ENCODE results near the gene GNAQ. TPM values are rescaled to one million over a fixed set of nuclear protein-coding genes. Genes with fewer than 3 reads are reported as not detected.
A peak's percentile ranks its signal among the peaks of the same experiment; 100 is the strongest.

The GNAQ gene
- total RNA-seq, 2 donors from 2014 or later = 46.0 to 58.8 TPM

DNA sequence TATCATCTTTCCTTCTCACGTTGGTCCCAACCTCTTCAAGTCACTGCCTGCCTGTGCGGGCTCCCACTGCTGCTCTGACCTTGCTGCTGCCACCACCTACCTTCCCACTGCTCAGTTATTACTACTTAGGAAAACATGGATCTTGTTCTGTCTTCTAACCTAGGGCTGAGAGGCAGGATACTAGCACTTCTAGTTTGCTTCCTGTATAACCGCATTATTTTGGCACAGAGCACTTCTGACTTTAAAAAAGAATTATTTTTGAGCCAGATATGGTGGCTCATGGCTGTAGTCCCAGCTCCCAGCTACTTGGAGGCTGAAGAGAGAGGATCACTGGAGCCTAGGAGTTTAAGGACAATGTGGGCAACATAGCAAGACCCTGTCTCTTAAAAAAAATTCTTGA lies 248.1 kb downstream of the GNAQ start:
- Histone ChIP-seq H3K4me1 (ENCODE audit: control insufficient read depth in 1 of 2, low read depth in 2 of 2) (peaks cover 0 to 12% of the 10 kb centered on the region in 2 donors), H3K36me3 (no peaks in the 10 kb centered on the region), H3K9me3 (no peaks in the 10 kb centered on the region), H3K4me3 (no peak overlapping the region), H3K27me3 (replicated peaks; ENCODE audit: insufficient read depth) (no peaks in the 10 kb centered on the region), H3K27ac (peak overlapping the region in 1 of 2 donors; percentile 29)
- ATAC-seq (ENCODE audit: insufficient number of reproducible peaks, low FRiP score, low read depth) (no peak), DNase-seq (ENCODE audit: low spot score) (no peak)
- no peak for TF ChIP-seq CTCF (IDR thresholded peaks at IDR 0.05)

- DNase-seq (ENCODE audit: low spot score) = no peak
- ATAC-seq (ENCODE audit: insufficient number of reproducible peaks, low FRiP score, low read depth) = no peak
These were observed 252.6 kb downstream of the GNAQ start for GRCh38 chr9:77779010-77779409.

DNA sequence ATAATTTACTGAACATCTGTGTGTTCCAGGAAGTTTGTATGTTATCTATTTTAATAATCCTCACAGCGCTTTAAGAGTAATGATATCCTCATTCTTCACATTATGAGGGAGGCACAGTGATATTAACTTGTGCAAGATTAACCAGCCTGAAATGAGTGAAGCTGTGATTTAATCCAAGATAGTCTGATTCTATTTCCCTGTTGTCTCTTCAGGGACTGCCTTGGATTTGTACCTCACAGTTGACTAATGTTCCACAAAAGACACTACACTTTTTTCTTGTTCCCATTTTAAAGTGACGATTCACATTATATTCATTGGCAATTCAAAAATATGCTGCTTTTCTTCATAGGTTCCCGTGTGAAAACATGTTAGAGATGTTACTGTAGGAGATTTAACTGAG lies 258.2 kb downstream of the GNAQ start:
- DNase-seq (ENCODE audit: low spot score) = no peak
- Histone ChIP-seq H3K27me3 (replicated peaks; ENCODE audit: insufficient read depth) (no peaks in the 10 kb centered on the region), H3K36me3 (no peaks in the 10 kb centered on the region), H3K4me3 (no peak overlapping the region), H3K27ac (no peak overlapping the region), H3K4me1 (ENCODE audit: control insufficient read depth in 1 of 2, low read depth in 2 of 2) (no peaks in the 10 kb centered on the region), H3K9me3 (no peaks in the 10 kb centered on the region)
- ATAC-seq (ENCODE audit: insufficient number of reproducible peaks, low FRiP score, low read depth) = no peak
- no peak for TF ChIP-seq CTCF (IDR thresholded peaks at IDR 0.05)

More at GRCh38 chr9:77779010-77779409, 252.6 kb downstream of the GNAQ start:
- Histone ChIP-seq H3K4me1 (ENCODE audit: control insufficient read depth in 1 of 2, low read depth in 2 of 2) (peaks cover 0 to 12% of the 10 kb centered on the region in 2 donors), H3K4me3 (no peak overlapping the region), H3K27me3 (replicated peaks; ENCODE audit: insufficient read depth) (no peaks in the 10 kb centered on the region), H3K36me3 (no peaks in the 10 kb centered on the region), H3K27ac (no peak overlapping the region), H3K9me3 (no peaks in the 10 kb centered on the region)
- no peak for TF ChIP-seq CTCF (IDR thresholded peaks at IDR 0.05)

DNA sequence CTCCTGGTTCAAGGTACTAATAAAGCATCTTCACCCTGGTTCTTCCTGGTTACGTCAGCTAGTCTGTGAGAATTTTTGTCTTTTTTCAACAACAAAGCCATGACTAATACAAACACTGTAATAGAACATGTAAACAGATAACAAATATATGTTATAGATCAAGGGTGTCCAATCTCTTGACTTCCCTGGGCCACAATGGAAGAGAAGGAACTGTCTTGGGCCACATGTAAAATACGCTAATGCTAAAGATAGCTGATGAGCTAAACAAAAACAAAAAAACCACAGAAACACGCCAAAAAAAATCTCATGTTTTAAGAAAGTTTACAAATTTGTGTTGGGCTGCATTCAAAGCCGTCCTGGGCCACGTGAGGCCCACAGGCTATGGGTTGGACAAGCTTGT lies 259.0 kb downstream of the GNAQ start:
- H3K27ac ChIP-seq = no peak overlapping the region
- no peaks in the 10 kb centered on the region for H3K36me3 ChIP-seq
- no peaks in the 10 kb centered on the region for H3K27me3 ChIP-seq (replicated peaks; ENCODE audit: insufficient read depth)
- DNase-seq (ENCODE audit: low spot score) (no peak), ATAC-seq (ENCODE audit: insufficient number of reproducible peaks, low FRiP score, low read depth) (no peak)
- H3K4me3 ChIP-seq = no peak overlapping the region
- no peaks in the 10 kb centered on the region for H3K4me1 ChIP-seq (ENCODE audit: control insufficient read depth in 1 of 2, low read depth in 2 of 2)
- H3K9me3 ChIP-seq = no peaks in the 10 kb centered on the region
- no peak for TF ChIP-seq CTCF (IDR thresholded peaks at IDR 0.05)

- no peaks in the 10 kb centered on the region for H3K36me3 ChIP-seq
- H3K9me3 ChIP-seq = no peaks in the 10 kb centered on the region
- no peaks in the 10 kb centered on the region for H3K4me1 ChIP-seq (ENCODE audit: control insufficient read depth in 1 of 2, low read depth in 2 of 2)
- DNase-seq (ENCODE audit: low spot score) = no peak
- H3K27me3 ChIP-seq (replicated peaks; ENCODE audit: insufficient read depth) = no peaks in the 10 kb centered on the region
- no peak overlapping the region for H3K27ac ChIP-seq
- no peak for TF ChIP-seq CTCF (IDR thresholded peaks at IDR 0.05)
- no peak for ATAC-seq (ENCODE audit: insufficient number of reproducible peaks, low FRiP score, low read depth)
- no peak overlapping the region for H3K4me3 ChIP-seq
These were observed 260.4 kb downstream of the GNAQ start for GRCh38 chr9:77771171-77771570.
